Prostate gland (tissue), 2 donors: ENCODE results near the gene OSMR. TPM values are rescaled to one million over a fixed set of nuclear protein-coding genes. Genes with fewer than 3 reads are reported as not detected.

Experiments used
- DNase-seq: peaks from one replicate; pipeline ENCODE4 v3.0.0-alpha.2; 2019; ENCODE audit warnings: low spot score
- H3K27ac ChIP-seq, 2 donors: fragments of 200-600 bp; sonication (generic); 2 replicates each; pipeline ENCODE4 v1.5.1; 2017 to 2019
- H3K27me3 ChIP-seq: fragments of 200-600 bp; sonication (generic); replicated peaks from 2 replicates; pipeline ENCODE4 v1.5.1; 2019; ENCODE audit not compliant: insufficient read depth
- H3K36me3 ChIP-seq, 2 donors: fragments of 200-600 bp; sonication (generic); 1 replicate in 1 of 2; 2 replicates in 1 of 2; pipeline versions ENCODE4 v1.5.1 to v1.8.1; 2017 to 2019
- H3K4me1 ChIP-seq: fragments of 200-600 bp; sonication (generic); replicated peaks from 2 replicates; pipeline ENCODE4 v1.5.1; 2019
- H3K4me3 ChIP-seq, 2 donors: fragments of 200-600 bp; sonication (generic); 2 replicates each; pipeline ENCODE4 v1.5.1; 2017 to 2019
- H3K9me3 ChIP-seq: fragments of 200-600 bp; sonication (generic); 2 replicates; pipeline ENCODE4 v1.5.1; 2017
- POLR2A ChIP-seq: fragments of 450-650 bp; IDR thresholded peaks from one replicate; pipeline ENCODE4 v1.6.1; 2016; ENCODE audit warnings: antibody characterized with exemption, mild to moderate bottlenecking
- POLR2AphosphoS5 ChIP-seq: sonication (generic); formaldehyde crosslinking; IDR thresholded peaks from one replicate; pipeline ENCODE4 v1.6.1; 2017; ENCODE audit warnings: antibody characterized with exemption
- WGBS: methylation state at CpG from one replicate; pipeline ENCODE4 v1.1.5; 2018; 5-methylcytosine and 5-hydroxymethylcytosine counted together
- intact Hi-C: fragments of 100-400 bp; cut with DNase I; formaldehyde crosslinking; loops from one replicate; pipeline ENCODE4 v1.14.2; 2022
- total RNA-seq, 2 donors: library from RNA; depleted of rRNA; stranded (reverse); fragments of >200 nt; gene quantifications; one replicate each; pipeline ENCODE4 v1.1.0, GENCODE V29; 2016
- TF ChIP-seq, protein P1 (sequence below), 4 experiments: fragments of 200-600 bp in 2 of 4; fragments of 450-650 bp in 2 of 4; sonication (generic) in 2 of 4; IDR thresholded peaks; 1 replicate in 3 of 4; 2 replicates in 1 of 4; pipeline ENCODE4 v1.5.1; 2016 to 2019; ENCODE audit warnings: antibody characterized with exemption in 4 of 4, mild to moderate bottlenecking in 2 of 4, moderate library complexity in 2 of 4

OSMR gene
- total RNA-seq, 2 donors from 2014 or later = 14.3 to 21.6 TPM

DNA sequence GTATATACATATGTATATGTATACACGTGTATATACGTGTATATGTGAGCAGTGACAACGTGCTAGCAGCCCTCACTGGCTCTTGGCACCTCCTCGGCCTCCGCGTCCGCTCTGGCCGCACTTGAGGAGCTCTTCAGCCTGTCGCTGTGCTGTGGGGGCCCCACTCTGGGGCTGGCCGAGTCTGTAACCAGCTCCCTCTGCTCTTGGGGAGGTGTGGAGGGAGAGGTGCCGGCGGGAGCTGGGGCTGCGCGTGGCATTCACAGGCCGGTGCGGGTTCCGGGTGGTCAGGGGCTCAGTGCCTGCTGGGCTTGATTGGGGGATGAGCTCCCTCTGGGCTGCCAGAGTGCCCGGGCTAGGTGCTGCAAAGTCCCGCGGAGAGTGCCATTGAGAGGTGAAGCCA is 24.1 kb upstream of the OSMR start:
- Histone ChIP-seq H3K27me3 (no peaks in the 10 kb centered on the region), H3K9me3 (no peaks in the 10 kb centered on the region), H3K36me3 (no peaks in the 10 kb centered on the region), H3K27ac (no peak overlapping the region), H3K4me1 (no peaks in the 10 kb centered on the region), H3K4me3 (no peak overlapping the region)
- intact Hi-C loops = no loop called here
- no peak for DNase-seq
- TF ChIP-seq, protein P1, sequence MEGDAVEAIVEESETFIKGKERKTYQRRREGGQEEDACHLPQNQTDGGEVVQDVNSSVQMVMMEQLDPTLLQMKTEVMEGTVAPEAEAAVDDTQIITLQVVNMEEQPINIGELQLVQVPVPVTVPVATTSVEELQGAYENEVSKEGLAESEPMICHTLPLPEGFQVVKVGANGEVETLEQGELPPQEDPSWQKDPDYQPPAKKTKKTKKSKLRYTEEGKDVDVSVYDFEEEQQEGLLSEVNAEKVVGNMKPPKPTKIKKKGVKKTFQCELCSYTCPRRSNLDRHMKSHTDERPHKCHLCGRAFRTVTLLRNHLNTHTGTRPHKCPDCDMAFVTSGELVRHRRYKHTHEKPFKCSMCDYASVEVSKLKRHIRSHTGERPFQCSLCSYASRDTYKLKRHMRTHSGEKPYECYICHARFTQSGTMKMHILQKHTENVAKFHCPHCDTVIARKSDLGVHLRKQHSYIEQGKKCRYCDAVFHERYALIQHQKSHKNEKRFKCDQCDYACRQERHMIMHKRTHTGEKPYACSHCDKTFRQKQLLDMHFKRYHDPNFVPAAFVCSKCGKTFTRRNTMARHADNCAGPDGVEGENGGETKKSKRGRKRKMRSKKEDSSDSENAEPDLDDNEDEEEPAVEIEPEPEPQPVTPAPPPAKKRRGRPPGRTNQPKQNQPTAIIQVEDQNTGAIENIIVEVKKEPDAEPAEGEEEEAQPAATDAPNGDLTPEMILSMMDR (IDR thresholded peaks at IDR 0.05) = no peak
- TF ChIP-seq POLR2A (no peak), POLR2AphosphoS5 (no peak)
- 98% methylated on average over 20 of the region's 20 CpGs for WGBS

DNA sequence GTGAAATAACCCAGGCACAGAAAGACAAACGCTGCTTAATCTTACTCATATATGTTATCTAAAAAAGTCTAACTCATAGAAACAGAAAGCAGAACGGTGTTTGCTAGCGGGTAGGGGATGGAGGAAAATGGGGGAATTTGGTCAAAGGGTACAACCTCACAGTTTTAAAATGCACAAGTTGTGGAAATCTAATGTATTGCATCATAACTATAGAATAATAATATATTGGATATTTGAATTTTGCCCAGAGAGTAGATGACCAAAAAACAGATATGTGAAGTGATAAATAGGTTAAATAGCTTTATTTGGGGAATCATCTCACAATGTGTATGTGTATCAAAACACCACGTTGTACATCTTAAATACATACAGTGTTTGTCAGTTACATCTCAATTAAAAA is 22.3 kb upstream of the OSMR start:
- Histone ChIP-seq H3K27ac (no peak overlapping the region), H3K36me3 (no peaks in the 10 kb centered on the region), H3K9me3 (no peaks in the 10 kb centered on the region), H3K4me3 (no peak overlapping the region), H3K4me1 (no peaks in the 10 kb centered on the region), H3K27me3 (no peaks in the 10 kb centered on the region)
- DNase-seq = no peak
- TF ChIP-seq POLR2AphosphoS5 (no peak), POLR2A (no peak)
- TF ChIP-seq, protein P1 (IDR thresholded peaks at IDR 0.05) = no peak
- intact Hi-C loops = no loop called here
- 95% methylated on average over 4 of the region's 4 CpGs for WGBS

DNA sequence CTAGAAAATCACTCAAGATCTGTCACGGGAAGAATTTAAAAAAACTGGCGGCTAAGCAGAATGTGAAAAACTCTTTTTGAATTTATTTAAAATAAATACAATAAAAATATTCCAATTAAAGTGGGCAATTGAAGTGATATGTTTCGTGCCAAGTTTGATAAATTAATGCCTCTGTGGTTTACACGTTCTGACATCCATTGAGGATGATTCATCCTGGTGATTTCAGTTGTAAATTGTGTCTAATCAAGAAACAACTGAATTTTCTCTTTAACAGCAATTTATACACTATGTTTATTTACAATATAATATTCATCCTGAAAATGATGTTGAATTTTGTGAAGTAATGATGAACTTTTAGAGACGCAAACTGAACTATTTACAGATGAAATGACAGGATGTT is 21.0 kb upstream of the OSMR start:
- no peak overlapping the region for H3K4me3 ChIP-seq
- no peaks in the 10 kb centered on the region for H3K9me3 ChIP-seq
- no peak overlapping the region for H3K27ac ChIP-seq
- no peak for TF ChIP-seq POLR2AphosphoS5
- TF ChIP-seq POLR2A = no peak
- TF ChIP-seq, protein P1 (IDR thresholded peaks at IDR 0.05) = no peak
- 83% methylated on average over 5 of the region's 5 CpGs for WGBS
- H3K4me1 ChIP-seq = no peaks in the 10 kb centered on the region
- DNase-seq = no peak
- intact Hi-C loops = no loop called here
- no peaks in the 10 kb centered on the region for H3K36me3 ChIP-seq
- no peaks in the 10 kb centered on the region for H3K27me3 ChIP-seq

DNA sequence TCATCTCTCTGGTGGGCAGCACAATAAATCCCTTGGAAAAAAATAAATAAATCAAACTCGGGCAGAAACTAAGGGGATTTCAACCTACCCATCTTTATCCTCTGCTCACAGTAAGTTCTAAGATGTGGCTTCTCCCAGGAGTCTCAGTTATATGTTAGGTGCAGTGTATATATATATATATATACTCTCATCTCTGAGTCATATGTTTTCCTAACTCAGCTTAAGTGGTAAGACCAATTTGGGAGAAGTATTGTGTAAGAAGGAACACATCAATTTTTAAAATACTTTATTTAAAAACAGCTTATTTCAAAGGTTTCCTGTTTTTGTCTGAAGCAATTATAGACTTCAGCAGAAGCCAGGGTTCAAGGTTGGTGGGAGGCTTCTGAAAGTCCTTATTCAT is 20.3 kb upstream of the OSMR start:
- DNase-seq = no peak
- Histone ChIP-seq H3K27me3 (no peaks in the 10 kb centered on the region), H3K4me3 (no peak overlapping the region), H3K9me3 (no peaks in the 10 kb centered on the region), H3K4me1 (no peaks in the 10 kb centered on the region), H3K27ac (no peak overlapping the region), H3K36me3 (no peaks in the 10 kb centered on the region)
- intact Hi-C loops = no loop called here
- 65% methylated on average over 1 of the region's 1 CpG for WGBS
- TF ChIP-seq POLR2A (no peak), POLR2AphosphoS5 (no peak)
- TF ChIP-seq, protein P1 (IDR thresholded peaks at IDR 0.05) = no peak

DNA sequence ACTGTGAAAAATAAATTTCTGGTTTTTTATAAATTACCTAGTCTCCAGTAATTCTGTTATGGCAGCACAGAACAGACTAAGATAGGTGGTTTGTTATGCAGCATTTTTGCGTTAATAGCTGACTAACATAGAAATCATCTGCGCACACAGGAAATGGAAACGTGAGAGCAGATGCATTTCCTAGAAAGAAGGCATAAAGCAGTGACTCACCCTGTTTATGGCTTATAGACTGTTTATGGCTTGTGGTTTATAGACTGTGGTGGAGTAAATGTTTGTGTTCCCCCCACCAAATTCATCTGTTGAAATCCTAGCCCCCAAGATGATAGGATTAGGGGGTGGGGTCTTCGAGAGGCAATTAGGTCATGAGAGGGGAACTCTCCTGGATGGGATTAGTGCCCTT is 18.3 kb upstream of the OSMR start:
- Histone ChIP-seq H3K27ac (no peak overlapping the region), H3K9me3 (no peaks in the 10 kb centered on the region), H3K36me3 (no peaks in the 10 kb centered on the region), H3K4me3 (no peak overlapping the region), H3K27me3 (no peaks in the 10 kb centered on the region), H3K4me1 (no peaks in the 10 kb centered on the region)
- 91% methylated on average over 4 of the region's 4 CpGs for WGBS
- intact Hi-C loops = no loop called here
- TF ChIP-seq, protein P1 (IDR thresholded peaks at IDR 0.05) = no peak
- no peak for TF ChIP-seq POLR2AphosphoS5
- no peak for TF ChIP-seq POLR2A
- DNase-seq = no peak
